ENCODE results near the gene IKBKE.

DNA sequence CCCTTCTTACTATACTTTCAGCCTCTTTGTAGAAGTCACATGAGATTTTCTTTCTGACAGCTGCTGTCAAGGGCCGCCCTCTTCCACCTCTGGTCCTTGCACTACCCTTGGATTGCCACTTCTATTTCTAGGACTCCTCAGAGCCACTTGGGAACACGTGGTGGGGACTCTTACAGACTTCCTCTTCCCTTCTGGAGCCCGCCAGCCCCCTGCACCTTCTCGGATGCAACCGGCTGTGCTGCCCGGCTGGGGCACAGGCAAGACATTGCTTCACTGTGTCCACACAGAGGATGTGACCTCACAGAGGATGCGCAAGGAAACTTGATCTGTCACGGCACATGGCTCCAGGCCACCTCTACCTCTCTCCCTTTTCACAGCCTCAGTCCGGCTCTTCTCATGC lies 2.4 kb upstream of the IKBKE start:
- TF ChIP-seq CEBPB (IDR thresholded peaks at IDR 0.05) (no peak), RAD21 (IDR thresholded peaks at IDR 0.05; ENCODE audit: low read depth) (no peak), YY1 (IDR thresholded peaks at IDR 0.05; ENCODE audit: low read depth) (no peak), EP300 (IDR thresholded peaks at IDR 0.05; ENCODE audit: borderline replicate concordance) (no peak), TAF1 (IDR thresholded peaks at IDR 0.05; ENCODE audit: low read depth) (no peak), CREB1 (IDR thresholded peaks at IDR 0.05; ENCODE audit: low read depth) (no peak), FOXM1 (IDR thresholded peaks at IDR 0.05; ENCODE audit: borderline replicate concordance, low read depth) (no peak), ZBTB7A (IDR thresholded peaks at IDR 0.05; ENCODE audit: low read depth) (no peak)
- TF ChIP-seq, protein P1, sequence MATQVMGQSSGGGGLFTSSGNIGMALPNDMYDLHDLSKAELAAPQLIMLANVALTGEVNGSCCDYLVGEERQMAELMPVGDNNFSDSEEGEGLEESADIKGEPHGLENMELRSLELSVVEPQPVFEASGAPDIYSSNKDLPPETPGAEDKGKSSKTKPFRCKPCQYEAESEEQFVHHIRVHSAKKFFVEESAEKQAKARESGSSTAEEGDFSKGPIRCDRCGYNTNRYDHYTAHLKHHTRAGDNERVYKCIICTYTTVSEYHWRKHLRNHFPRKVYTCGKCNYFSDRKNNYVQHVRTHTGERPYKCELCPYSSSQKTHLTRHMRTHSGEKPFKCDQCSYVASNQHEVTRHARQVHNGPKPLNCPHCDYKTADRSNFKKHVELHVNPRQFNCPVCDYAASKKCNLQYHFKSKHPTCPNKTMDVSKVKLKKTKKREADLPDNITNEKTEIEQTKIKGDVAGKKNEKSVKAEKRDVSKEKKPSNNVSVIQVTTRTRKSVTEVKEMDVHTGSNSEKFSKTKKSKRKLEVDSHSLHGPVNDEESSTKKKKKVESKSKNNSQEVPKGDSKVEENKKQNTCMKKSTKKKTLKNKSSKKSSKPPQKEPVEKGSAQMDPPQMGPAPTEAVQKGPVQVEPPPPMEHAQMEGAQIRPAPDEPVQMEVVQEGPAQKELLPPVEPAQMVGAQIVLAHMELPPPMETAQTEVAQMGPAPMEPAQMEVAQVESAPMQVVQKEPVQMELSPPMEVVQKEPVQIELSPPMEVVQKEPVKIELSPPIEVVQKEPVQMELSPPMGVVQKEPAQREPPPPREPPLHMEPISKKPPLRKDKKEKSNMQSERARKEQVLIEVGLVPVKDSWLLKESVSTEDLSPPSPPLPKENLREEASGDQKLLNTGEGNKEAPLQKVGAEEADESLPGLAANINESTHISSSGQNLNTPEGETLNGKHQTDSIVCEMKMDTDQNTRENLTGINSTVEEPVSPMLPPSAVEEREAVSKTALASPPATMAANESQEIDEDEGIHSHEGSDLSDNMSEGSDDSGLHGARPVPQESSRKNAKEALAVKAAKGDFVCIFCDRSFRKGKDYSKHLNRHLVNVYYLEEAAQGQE (IDR thresholded peaks at IDR 0.05; ENCODE audit: low read depth) = no peak
